MM.1S (cell line): ENCODE measurements around the gene TENT4A.

Experiments used
- DNase-seq: peaks from one replicate; pipeline ENCODE4 v3.0.0-alpha.2; 2015
- H2AFZ ChIP-seq: fragments of 300-600 bp; sonication (generic); 2 replicates; pipeline ENCODE4 v1.6.0; 2016; ENCODE audit warnings: antibody characterized with exemption, low read length
- H3F3A ChIP-seq: fragments of 300-600 bp; sonication (generic); 2 replicates; pipeline ENCODE4 v1.6.1; 2016; ENCODE audit warnings: mild to moderate bottlenecking, antibody characterized with exemption, low read length, moderate library complexity, mixed read lengths; ENCODE audit not compliant: insufficient read depth
- H3K27ac ChIP-seq: fragments of 300-600 bp; sonication (generic); 2 replicates; pipeline ENCODE4 v1.5.1; 2016; ENCODE audit warnings: mild to moderate bottlenecking, low read length
- H3K27me3 ChIP-seq: fragments of 300-600 bp; sonication (generic); replicated peaks from 2 replicates; pipeline ENCODE4 v1.6.0; 2016; ENCODE audit warnings: low read length; ENCODE audit not compliant: insufficient read depth
- H3K36me3 ChIP-seq: fragments of 300-600 bp; sonication (generic); replicated peaks from 2 replicates; pipeline ENCODE4 v1.6.1; 2016; ENCODE audit warnings: mild to moderate bottlenecking, low read length, mixed read lengths; ENCODE audit not compliant: insufficient read depth
- H3K4me1 ChIP-seq: fragments of 300-600 bp; sonication (generic); 2 replicates; pipeline ENCODE4 v1.6.1; 2016; ENCODE audit warnings: low read length, mixed read lengths
- H3K4me2 ChIP-seq: fragments of 300-600 bp; sonication (generic); 2 replicates; pipeline ENCODE4 v1.6.0; 2016; ENCODE audit warnings: low read depth, low read length
- H3K4me3 ChIP-seq: fragments of 300-600 bp; sonication (generic); 2 replicates; pipeline ENCODE4 v1.5.1; 2016; ENCODE audit warnings: low read length, mixed read lengths
- H3K79me2 ChIP-seq: fragments of 300-600 bp; sonication (generic); 2 replicates; pipeline ENCODE4 v1.6.1; 2016; ENCODE audit warnings: mixed run types, low read length, mixed read lengths
- H3K9ac ChIP-seq: fragments of 300-600 bp; sonication (generic); 2 replicates; pipeline ENCODE4 v1.6.1; 2016; ENCODE audit warnings: low read length, mixed read lengths
- H3K9me2 ChIP-seq: fragments of 300-600 bp; sonication (generic); replicated peaks from 2 replicates; pipeline ENCODE4 v1.6.1; 2016; ENCODE audit warnings: mild to moderate bottlenecking, low read length, mixed read lengths; ENCODE audit not compliant: insufficient read depth
- H3K9me3 ChIP-seq: fragments of 300-600 bp; sonication (generic); replicated peaks from 2 replicates; pipeline ENCODE4 v1.6.1; 2016; ENCODE audit warnings: mild to moderate bottlenecking, low read length, mixed read lengths; ENCODE audit not compliant: insufficient read depth
- H4K20me1 ChIP-seq: fragments of 300-600 bp; sonication (generic); 2 replicates; pipeline ENCODE4 v1.6.1; 2016; ENCODE audit warnings: mild to moderate bottlenecking, low read length, moderate library complexity, mixed read lengths; ENCODE audit not compliant: insufficient read depth
- EZH2 ChIP-seq: fragments of 300-600 bp; sonication (generic); optimal IDR thresholded peaks from 2 replicates; pipeline ENCODE3; 2017; ENCODE audit warnings: low read depth, mild to moderate bottlenecking, antibody characterized with exemption, low read length, mixed read lengths
- EZH2phosphoT487 ChIP-seq: fragments of 300-600 bp; sonication (generic); IDR thresholded peaks from 2 replicates; pipeline ENCODE4 v1.6.1; 2018; ENCODE audit warnings: antibody characterized with exemption, low read length
- TF ChIP-seq, protein P1 (sequence below): fragments of 300-600 bp; sonication (generic); IDR thresholded peaks from 2 replicates; pipeline ENCODE4 v1.5.1; 2016; ENCODE audit warnings: antibody characterized with exemption, low read length, mixed read lengths

TENT4A gene

GRCh38 chr5:6752782-6753181 lies 39.5 kb downstream of the TENT4A start:
- H3K36me3 ChIP-seq, result peaks cover 22% of the 10 kb centered on the region
- no peaks in the 10 kb centered on the region for H3K27me3 ChIP-seq
- H3F3A ChIP-seq, result no peaks in the 10 kb centered on the region
- no peak overlapping the region for H3K27ac ChIP-seq
- TF ChIP-seq, protein P1, sequence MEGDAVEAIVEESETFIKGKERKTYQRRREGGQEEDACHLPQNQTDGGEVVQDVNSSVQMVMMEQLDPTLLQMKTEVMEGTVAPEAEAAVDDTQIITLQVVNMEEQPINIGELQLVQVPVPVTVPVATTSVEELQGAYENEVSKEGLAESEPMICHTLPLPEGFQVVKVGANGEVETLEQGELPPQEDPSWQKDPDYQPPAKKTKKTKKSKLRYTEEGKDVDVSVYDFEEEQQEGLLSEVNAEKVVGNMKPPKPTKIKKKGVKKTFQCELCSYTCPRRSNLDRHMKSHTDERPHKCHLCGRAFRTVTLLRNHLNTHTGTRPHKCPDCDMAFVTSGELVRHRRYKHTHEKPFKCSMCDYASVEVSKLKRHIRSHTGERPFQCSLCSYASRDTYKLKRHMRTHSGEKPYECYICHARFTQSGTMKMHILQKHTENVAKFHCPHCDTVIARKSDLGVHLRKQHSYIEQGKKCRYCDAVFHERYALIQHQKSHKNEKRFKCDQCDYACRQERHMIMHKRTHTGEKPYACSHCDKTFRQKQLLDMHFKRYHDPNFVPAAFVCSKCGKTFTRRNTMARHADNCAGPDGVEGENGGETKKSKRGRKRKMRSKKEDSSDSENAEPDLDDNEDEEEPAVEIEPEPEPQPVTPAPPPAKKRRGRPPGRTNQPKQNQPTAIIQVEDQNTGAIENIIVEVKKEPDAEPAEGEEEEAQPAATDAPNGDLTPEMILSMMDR, result no peak
- no peak for TF ChIP-seq EZH2phosphoT487
- TF ChIP-seq EZH2, result no peak
- H2AFZ ChIP-seq, result no peak overlapping the region
- H3K4me3 ChIP-seq, result no peak overlapping the region
- no peaks in the 10 kb centered on the region for H4K20me1 ChIP-seq
- peaks cover 38% of the 10 kb centered on the region for H3K79me2 ChIP-seq
- no peaks in the 10 kb centered on the region for H3K9me2 ChIP-seq
- no peak overlapping the region for H3K9ac ChIP-seq
- no peaks in the 10 kb centered on the region for H3K4me1 ChIP-seq
- H3K9me3 ChIP-seq, result no peaks in the 10 kb centered on the region
- DNase-seq, result no peak
- H3K4me2 ChIP-seq, result no peak overlapping the region

DNA sequence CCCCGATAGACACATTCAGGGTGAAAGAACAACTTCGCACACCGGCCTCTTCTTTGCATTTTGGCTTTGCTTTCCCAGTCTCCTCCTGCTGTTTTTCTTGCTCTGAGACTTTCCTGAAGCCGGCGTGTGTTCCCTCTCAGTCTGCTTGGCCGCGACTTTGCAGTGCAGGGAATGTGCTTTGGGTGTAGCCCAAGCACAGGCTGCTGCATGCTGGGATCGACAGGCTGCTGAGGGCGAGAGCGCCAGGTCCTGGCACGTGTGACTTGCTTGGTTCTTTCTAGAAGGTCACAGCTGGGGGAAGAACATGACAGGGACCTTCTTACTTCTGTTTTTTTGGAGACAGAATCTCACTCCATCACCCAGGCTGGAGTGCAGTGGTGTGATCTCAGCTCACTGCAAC lies 40.6 kb downstream of the TENT4A start:
- Histone ChIP-seq H3K27me3 (no peaks in the 10 kb centered on the region), H3K9ac (no peak overlapping the region), H3K4me1 (no peaks in the 10 kb centered on the region), H3K9me3 (no peaks in the 10 kb centered on the region), H2AFZ (no peak overlapping the region), H3K4me2 (no peak overlapping the region), H4K20me1 (no peaks in the 10 kb centered on the region), H3K79me2 (peaks cover 27% of the 10 kb centered on the region), H3K4me3 (no peak overlapping the region), H3K27ac (no peak overlapping the region), H3K36me3 (peaks cover 20% of the 10 kb centered on the region), H3K9me2 (no peaks in the 10 kb centered on the region), H3F3A (no peaks in the 10 kb centered on the region)
- DNase-seq, result no peak
- TF ChIP-seq EZH2phosphoT487 (no peak), EZH2 (no peak)
- TF ChIP-seq, protein P1, result no peak

DNA sequence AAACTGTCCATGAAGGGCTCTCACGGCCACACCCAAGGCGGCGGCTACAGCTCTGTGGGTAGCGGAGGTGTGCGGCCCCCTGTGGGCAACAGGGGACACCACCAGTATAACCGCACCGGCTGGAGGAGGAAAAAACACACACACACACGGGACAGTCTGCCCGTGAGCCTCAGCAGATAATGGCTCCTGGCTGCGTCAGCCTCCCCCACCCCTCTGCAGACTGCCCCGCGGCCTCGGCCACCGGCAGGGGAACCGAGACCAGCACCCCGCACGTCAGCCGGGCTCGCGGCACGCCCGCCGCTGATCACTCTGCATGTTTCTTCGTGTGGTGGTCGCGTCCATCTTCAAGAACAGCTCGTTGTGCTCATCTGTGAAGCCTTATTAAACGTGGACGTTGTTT lies 41.5 kb downstream of the TENT4A start:
- no peak overlapping the region for H2AFZ ChIP-seq
- H3K9me2 ChIP-seq, result no peaks in the 10 kb centered on the region
- H3K4me1 ChIP-seq, result no peaks in the 10 kb centered on the region
- H3K27me3 ChIP-seq, result no peaks in the 10 kb centered on the region
- no peak overlapping the region for H3K4me2 ChIP-seq
- H4K20me1 ChIP-seq, result no peaks in the 10 kb centered on the region
- no peak overlapping the region for H3K4me3 ChIP-seq
- H3F3A ChIP-seq, result no peaks in the 10 kb centered on the region
- H3K27ac ChIP-seq, result no peak overlapping the region
- peaks cover 20% of the 10 kb centered on the region for H3K36me3 ChIP-seq
- no peak for DNase-seq
- H3K9me3 ChIP-seq, result no peaks in the 10 kb centered on the region
- TF ChIP-seq EZH2phosphoT487, result no peak
- TF ChIP-seq, protein P1, result no peak
- TF ChIP-seq EZH2, result no peak
- H3K9ac ChIP-seq, result no peak overlapping the region
- peaks cover 19% of the 10 kb centered on the region for H3K79me2 ChIP-seq
